ENCODE results near the gene CTBP1.

Gene CTBP1

GRCh38 chr4:1266881-1267763 is 18.2 kb upstream of the CTBP1 start:
- Histone ChIP-seq H3K79me2 (ENCODE audit: insufficient read depth, low read length) (no peaks in the 10 kb centered on the region), H4K20me1 (ENCODE audit: insufficient read depth, low read length) (no peaks in the 10 kb centered on the region), H3K27ac (ENCODE audit: low read depth, low read length, poor library complexity, severe bottlenecking) (peak overlapping the region; percentile 65), H3K9me3 (ENCODE audit: low read length) (no peaks in the 10 kb centered on the region), H3K36me3 (ENCODE audit: insufficient read depth, low read length) (no peaks in the 10 kb centered on the region; the same call in 1 of the 2 replicates), H3K9me2 (ENCODE audit: low read depth, low read length) (no peaks in the 10 kb centered on the region), H3K9ac (ENCODE audit: low read length) (no peak overlapping the region), H3F3A (ENCODE audit: insufficient read depth, low read length) (no peaks in the 10 kb centered on the region), H3K4me3 (ENCODE audit: low read depth, low read length, poor library complexity, severe bottlenecking) (no peak overlapping the region), H2AFZ (ENCODE audit: low read length) (no peak overlapping the region), H3K27me3 (ENCODE audit: insufficient read depth, low read length) (no peaks in the 10 kb centered on the region), H3K4me1 (ENCODE audit: insufficient read depth, low read length, severe bottlenecking) (peaks cover 9% of the 10 kb centered on the region), H3K4me2 (ENCODE audit: low read length) (peak overlapping the region; percentile 39)
- no peak for TF ChIP-seq CTCF (IDR thresholded peaks at IDR 0.05; ENCODE audit: low read length)
- TF ChIP-seq EZH2 (IDR thresholded peaks at IDR 0.05; ENCODE audit: borderline replicate concordance, low read length) = no peak

DNA sequence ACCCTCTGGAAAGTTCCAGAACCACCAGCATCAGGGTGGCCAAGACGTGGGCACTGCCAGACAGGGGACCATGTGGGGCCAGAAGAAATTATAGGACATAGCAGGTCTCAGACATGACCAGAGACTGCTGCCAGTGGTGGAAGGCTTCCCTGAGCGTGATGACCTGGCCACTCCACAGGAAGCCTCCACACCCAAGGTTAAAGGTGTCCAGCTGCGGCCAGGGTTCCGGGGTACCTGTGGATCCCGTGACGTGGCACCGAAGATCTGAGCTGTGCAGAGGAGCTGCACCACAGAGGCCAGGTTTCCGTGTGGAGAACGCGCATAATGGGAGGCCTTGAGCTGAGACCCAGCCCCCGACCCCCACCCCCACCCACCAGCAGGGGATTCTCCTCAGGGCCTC is 16.4 kb upstream of the CTBP1 start:
- H2AFZ ChIP-seq (ENCODE audit: low read length) = no peak overlapping the region

GRCh38 chr4:1264942-1265341 is 16.0 kb upstream of the CTBP1 start:
- Histone ChIP-seq H3K4me2 (ENCODE audit: low read length) (no peak overlapping the region), H3K9me3 (ENCODE audit: low read length) (no peaks in the 10 kb centered on the region), H3K27me3 (ENCODE audit: insufficient read depth, low read length) (no peaks in the 10 kb centered on the region), H3K36me3 (ENCODE audit: insufficient read depth, low read length) (no peaks in the 10 kb centered on the region; the same call in 1 of the 2 replicates), H3K79me2 (ENCODE audit: insufficient read depth, low read length) (no peaks in the 10 kb centered on the region), H3K9ac (ENCODE audit: low read length) (no peak overlapping the region), H3K9me2 (ENCODE audit: low read depth, low read length) (no peaks in the 10 kb centered on the region), H3F3A (ENCODE audit: insufficient read depth, low read length) (no peaks in the 10 kb centered on the region), H3K4me3 (ENCODE audit: low read depth, low read length, poor library complexity, severe bottlenecking) (no peak overlapping the region), H2AFZ (ENCODE audit: low read length) (no peak overlapping the region), H3K27ac (ENCODE audit: low read depth, low read length, poor library complexity, severe bottlenecking) (no peak overlapping the region), H4K20me1 (ENCODE audit: insufficient read depth, low read length) (no peaks in the 10 kb centered on the region), H3K4me1 (ENCODE audit: insufficient read depth, low read length, severe bottlenecking) (peaks cover 9% of the 10 kb centered on the region)
- TF ChIP-seq EZH2 (IDR thresholded peaks at IDR 0.05; ENCODE audit: borderline replicate concordance, low read length) (no peak), CTCF (IDR thresholded peaks at IDR 0.05; ENCODE audit: low read length) (no peak)

More for the DNA sequence above, 16.4 kb upstream of the CTBP1 start:
- TF ChIP-seq EZH2 (IDR thresholded peaks at IDR 0.05; ENCODE audit: borderline replicate concordance, low read length) = no peak
- no peak for TF ChIP-seq CTCF (IDR thresholded peaks at IDR 0.05; ENCODE audit: low read length)
- Histone ChIP-seq H3K27me3 (ENCODE audit: insufficient read depth, low read length) (no peaks in the 10 kb centered on the region), H3K9ac (ENCODE audit: low read length) (no peak overlapping the region), H3K36me3 (ENCODE audit: insufficient read depth, low read length) (no peaks in the 10 kb centered on the region; the same call in 1 of the 2 replicates), H3K4me1 (ENCODE audit: insufficient read depth, low read length, severe bottlenecking) (peaks cover 9% of the 10 kb centered on the region), H3K9me3 (ENCODE audit: low read length) (no peaks in the 10 kb centered on the region), H3K4me3 (ENCODE audit: low read depth, low read length, poor library complexity, severe bottlenecking) (no peak overlapping the region), H3K79me2 (ENCODE audit: insufficient read depth, low read length) (no peaks in the 10 kb centered on the region), H3K4me2 (ENCODE audit: low read length) (no peak overlapping the region), H4K20me1 (ENCODE audit: insufficient read depth, low read length) (no peaks in the 10 kb centered on the region), H3K9me2 (ENCODE audit: low read depth, low read length) (no peaks in the 10 kb centered on the region), H3F3A (ENCODE audit: insufficient read depth, low read length) (no peaks in the 10 kb centered on the region), H3K27ac (ENCODE audit: low read depth, low read length, poor library complexity, severe bottlenecking) (no peak overlapping the region)

All from OCI-LY1 (cell line).